Upper lobe of left lung (tissue), 6 donors: ENCODE results near the gene ABCF1. TPM values are rescaled to one million over a fixed set of nuclear protein-coding genes. Genes with fewer than 3 reads are reported as not detected.
A peak's percentile ranks its signal among the peaks of the same experiment; 100 is the strongest.

Source experiments
- ATAC-seq, 2 donors: fragments of 200-7000 bp; cut with Tn5 transposase; one replicate each; pipeline ENCODE4 v1.9.1; 2022; ENCODE audit warnings: mild to moderate bottlenecking in 2 of 2, moderate library complexity in 2 of 2; ENCODE audit not compliant: low FRiP score in 2 of 2
- DNase-seq, 2 donors: peaks; one replicate each; pipeline ENCODE4 v3.0.0-alpha.2; 2019 to 2020
- H3K27ac ChIP-seq, 4 donors: fragments of 200-600 bp; sonication (generic); one replicate each; pipeline ENCODE4 v1.5.1; 2016 to 2019
- H3K27me3 ChIP-seq, 4 donors: fragments of 200-600 bp; sonication (generic); one replicate each; pipeline ENCODE4 v1.5.1; 2017 to 2019
- H3K36me3 ChIP-seq, 4 donors: fragments of 200-600 bp; sonication (generic); one replicate each; pipeline ENCODE4 v1.5.1; 2016 to 2019
- H3K4me1 ChIP-seq, 4 donors: fragments of 200-600 bp; sonication (generic); one replicate each; pipeline ENCODE4 v1.5.1; 2018 to 2019
- H3K4me3 ChIP-seq, 4 donors: fragments of 200-600 bp; sonication (generic); one replicate each; pipeline ENCODE4 v1.5.1; 2017 to 2019; ENCODE audit warnings: mild to moderate bottlenecking in 2 of 4, moderate library complexity in 1 of 4
- H3K9me3 ChIP-seq, 4 donors: fragments of 200-600 bp; sonication (generic); one replicate each; pipeline ENCODE4 v1.5.1; 2018 to 2019
- EP300 ChIP-seq, 4 donors: sonication (generic); formaldehyde crosslinking; IDR thresholded peaks; one replicate each; pipeline ENCODE4 v1.5.1; 2017; ENCODE audit warnings: antibody characterized with exemption in 4 of 4, control low read depth in 2 of 4
- POLR2A ChIP-seq, 4 donors: fragments of 450-650 bp; IDR thresholded peaks; one replicate each; pipeline ENCODE4 v1.5.1; 2016 to 2017; ENCODE audit warnings: antibody characterized with exemption in 4 of 4, mild to moderate bottlenecking in 2 of 4
- POLR2AphosphoS5 ChIP-seq, 2 donors: sonication (generic); formaldehyde crosslinking; IDR thresholded peaks; one replicate each; pipeline ENCODE4 v1.5.1; 2017; ENCODE audit warnings: antibody characterized with exemption in 2 of 2
- WGBS, 2 donors: methylation state at CpG; one replicate each; pipeline ENCODE4 v1.1.5; 2017 to 2018; 5-methylcytosine and 5-hydroxymethylcytosine counted together
- total RNA-seq, 6 donors: library from RNA; depleted of rRNA in 4 of 6; stranded (reverse); fragments of >200 nt in 4 of 6; gene quantifications; one replicate each; pipeline versions ENCODE4 v1.1.0 to v1.2.1, GENCODE V29; 2016 to 2021
- TF ChIP-seq, protein P1 (sequence below), 6 experiments: fragments of 450-650 bp in 4 of 6; fragments of 200-600 bp in 2 of 6; sonication (generic) in 2 of 6; IDR thresholded peaks; one replicate each; pipeline ENCODE4 v1.5.1; 2016 to 2019; ENCODE audit warnings: antibody characterized with exemption in 6 of 6
- donor health status: DM: no; HTN: no; CAD: no; lungs with moderate emphysema.
- donor health status: DM: no; HTN: yes; CAD: no; lungs with severe emphysema.

The ABCF1 gene
- total RNA-seq, 6 donors from 2014 or later: 41.2 to 57.6 (median 52.9) TPM

GRCh38 chr6:30598912-30599624, 27.8 kb downstream of the ABCF1 start:
- 75 to 82% methylated on average over 10 to 12 of the region's 12 CpGs for WGBS, 2 donors
- no peak overlapping the region for H3K27ac ChIP-seq

GRCh38 chr6:30599625-30600324, 28.5 kb downstream of the ABCF1 start:
- 75 to 77% methylated on average over 13 of the region's 13 CpGs for WGBS, 2 donors
- Histone ChIP-seq H3K27me3 (no peaks in the 10 kb centered on the region), H3K9me3 (no peaks in the 10 kb centered on the region), H3K27ac (no peak overlapping the region), H3K36me3 (peaks cover 35 to 53% (median 45%) of the 10 kb centered on the region in 4 donors), H3K4me1 (peaks cover 0 to 6% (median 0%) of the 10 kb centered on the region in 4 donors), H3K4me3 (no peak overlapping the region)
- TF ChIP-seq EP300 (IDR thresholded peaks at IDR 0.05) (no peak), POLR2A (IDR thresholded peaks at IDR 0.05) (no peak), POLR2AphosphoS5 (IDR thresholded peaks at IDR 0.05) (no peak)
- TF ChIP-seq, protein P1, sequence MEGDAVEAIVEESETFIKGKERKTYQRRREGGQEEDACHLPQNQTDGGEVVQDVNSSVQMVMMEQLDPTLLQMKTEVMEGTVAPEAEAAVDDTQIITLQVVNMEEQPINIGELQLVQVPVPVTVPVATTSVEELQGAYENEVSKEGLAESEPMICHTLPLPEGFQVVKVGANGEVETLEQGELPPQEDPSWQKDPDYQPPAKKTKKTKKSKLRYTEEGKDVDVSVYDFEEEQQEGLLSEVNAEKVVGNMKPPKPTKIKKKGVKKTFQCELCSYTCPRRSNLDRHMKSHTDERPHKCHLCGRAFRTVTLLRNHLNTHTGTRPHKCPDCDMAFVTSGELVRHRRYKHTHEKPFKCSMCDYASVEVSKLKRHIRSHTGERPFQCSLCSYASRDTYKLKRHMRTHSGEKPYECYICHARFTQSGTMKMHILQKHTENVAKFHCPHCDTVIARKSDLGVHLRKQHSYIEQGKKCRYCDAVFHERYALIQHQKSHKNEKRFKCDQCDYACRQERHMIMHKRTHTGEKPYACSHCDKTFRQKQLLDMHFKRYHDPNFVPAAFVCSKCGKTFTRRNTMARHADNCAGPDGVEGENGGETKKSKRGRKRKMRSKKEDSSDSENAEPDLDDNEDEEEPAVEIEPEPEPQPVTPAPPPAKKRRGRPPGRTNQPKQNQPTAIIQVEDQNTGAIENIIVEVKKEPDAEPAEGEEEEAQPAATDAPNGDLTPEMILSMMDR (IDR thresholded peaks at IDR 0.05): no peak
- DNase-seq (peak in 1 of 2 donors; percentile 57), ATAC-seq (no peak)

More at GRCh38 chr6:30598912-30599624, 27.8 kb downstream of the ABCF1 start:
- Histone ChIP-seq H3K4me1 (peaks cover 0 to 6% (median 0%) of the 10 kb centered on the region in 4 donors), H3K9me3 (no peaks in the 10 kb centered on the region), H3K36me3 (peaks cover 28 to 53% (median 44%) of the 10 kb centered on the region in 4 donors), H3K4me3 (no peak overlapping the region), H3K27me3 (no peaks in the 10 kb centered on the region)
- DNase-seq (no peak), ATAC-seq (no peak)
- TF ChIP-seq POLR2A (IDR thresholded peaks at IDR 0.05) (no peak), EP300 (IDR thresholded peaks at IDR 0.05) (no peak), POLR2AphosphoS5 (IDR thresholded peaks at IDR 0.05) (no peak)
- TF ChIP-seq, protein P1 (IDR thresholded peaks at IDR 0.05): no peak

GRCh38 chr6:30600451-30600961, 29.3 kb downstream of the ABCF1 start:
- ATAC-seq: no peak
- H3K27ac ChIP-seq: no peak overlapping the region

GRCh38 chr6:30601436-30601814, 30.2 kb downstream of the ABCF1 start:
- no peaks in the 10 kb centered on the region for H3K27me3 ChIP-seq
- H3K4me1 ChIP-seq: peaks cover 0 to 6% (median 0%) of the 10 kb centered on the region in 4 donors
- ATAC-seq (no peak), DNase-seq (no peak)
- H3K9me3 ChIP-seq: no peaks in the 10 kb centered on the region
- TF ChIP-seq, protein P1 (IDR thresholded peaks at IDR 0.05): no peak
- TF ChIP-seq POLR2AphosphoS5 (IDR thresholded peaks at IDR 0.05): no peak
- no peak for TF ChIP-seq EP300 (IDR thresholded peaks at IDR 0.05)
- no peak for TF ChIP-seq POLR2A (IDR thresholded peaks at IDR 0.05)
- WGBS, 2 donors: 57 to 66% methylated on average over 6 of the region's 6 CpGs
- H3K36me3 ChIP-seq: peaks cover 51 to 63% (median 61%) of the 10 kb centered on the region in 4 donors
- no peak overlapping the region for H3K27ac ChIP-seq
- no peak overlapping the region for H3K4me3 ChIP-seq

More at GRCh38 chr6:30600451-30600961, 29.3 kb downstream of the ABCF1 start:
- Histone ChIP-seq H3K4me1 (peaks cover 0 to 6% (median 0%) of the 10 kb centered on the region in 4 donors), H3K27me3 (no peaks in the 10 kb centered on the region), H3K4me3 (no peak overlapping the region), H3K9me3 (no peaks in the 10 kb centered on the region), H3K36me3 (peaks cover 43 to 54% (median 52%) of the 10 kb centered on the region in 4 donors)
- no peak for DNase-seq
- WGBS, 2 donors: 70 to 77% methylated on average over 9 to 10 of the region's 10 CpGs
- TF ChIP-seq, protein P1 (IDR thresholded peaks at IDR 0.05): no peak
- TF ChIP-seq EP300 (IDR thresholded peaks at IDR 0.05) (no peak), POLR2AphosphoS5 (IDR thresholded peaks at IDR 0.05) (no peak), POLR2A (IDR thresholded peaks at IDR 0.05) (peak in 1 of 4 donors; percentile 26)
